CD4-positive, alpha-beta T cell treated with Interleukin-21 for 1 hour (primary cell): ENCODE data around the gene PLA2G4E.

Source experiments
- DNase-seq: peaks from one replicate; pipeline ENCODE4 v3.0.0-alpha.2; 2020

The PLA2G4E gene

DNA sequence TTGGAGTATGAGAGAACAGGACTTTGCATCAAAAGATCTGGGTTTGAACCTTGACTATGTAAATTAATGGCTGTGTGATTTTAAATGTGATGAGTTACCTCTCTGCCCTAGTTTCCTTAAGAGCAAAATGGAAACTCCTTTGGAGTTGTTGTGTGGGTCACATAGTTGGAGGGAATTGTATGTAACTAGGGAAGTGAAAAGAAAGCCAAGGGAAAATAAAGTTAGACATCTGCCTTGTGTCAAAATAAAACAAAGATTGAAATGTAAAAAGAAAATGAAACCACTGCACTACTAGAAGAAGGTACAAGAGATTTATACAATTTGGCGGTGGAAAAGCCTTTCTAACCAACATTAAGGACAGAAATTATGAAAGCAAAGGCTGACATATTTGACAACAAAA is 46.8 kb downstream of the PLA2G4E start:
- DNase-seq, result no peak

DNA sequence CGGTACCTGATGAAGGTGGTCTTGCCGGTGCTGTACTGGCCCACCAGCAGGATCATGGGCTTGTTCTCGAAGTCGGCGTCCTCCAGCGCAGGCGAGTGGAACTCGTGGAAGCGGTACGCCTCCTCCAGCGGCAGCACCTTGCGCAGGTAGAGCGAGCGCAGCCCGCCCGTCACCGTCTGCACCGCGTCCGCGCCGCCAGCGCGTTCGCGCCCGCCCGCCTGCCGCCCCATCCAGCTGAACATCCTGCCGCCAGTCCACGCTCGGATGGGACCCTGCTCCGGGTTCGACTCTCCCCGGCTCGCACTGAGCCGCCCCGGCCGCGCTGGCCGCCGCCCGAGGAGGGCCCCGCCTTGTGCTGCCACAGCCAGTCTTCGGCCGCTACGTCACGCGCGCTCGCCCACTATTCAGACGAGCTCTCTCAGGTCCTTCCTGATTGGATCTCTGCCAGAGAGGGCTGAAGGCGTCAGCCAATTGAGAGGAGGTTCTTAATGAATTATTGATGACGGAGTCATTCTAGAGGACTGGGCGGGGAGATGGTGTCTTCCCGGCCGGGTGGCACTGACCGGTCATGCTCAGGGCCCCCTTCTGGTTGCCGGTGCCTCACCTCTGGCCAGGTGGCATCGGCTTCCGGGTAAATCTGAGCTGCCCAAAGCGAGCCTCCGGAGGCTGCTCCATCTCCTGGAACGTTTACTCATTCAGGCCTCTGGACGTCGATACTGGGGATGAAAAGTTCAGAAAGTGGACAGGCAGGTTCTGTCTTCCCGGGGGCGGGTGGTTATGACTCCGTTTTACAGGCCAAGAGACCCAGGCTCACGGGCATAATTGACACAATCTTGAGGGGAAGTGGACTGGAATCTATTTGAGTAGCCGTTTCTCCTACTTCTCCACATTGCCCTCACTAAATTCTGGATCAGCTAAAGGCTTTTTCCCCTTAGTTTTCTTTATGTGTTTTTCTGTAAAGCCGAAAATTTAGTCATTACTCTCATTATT is 48.3 kb downstream of the PLA2G4E start, which contains the start of gene EHD4:
EHD4 (minus strand) TSS at position 305 of the 990 bp plus-strand sequence; CDS start at position 242, 63 bp downstream.
- DNase-seq, result peak; percentile 97

DNA sequence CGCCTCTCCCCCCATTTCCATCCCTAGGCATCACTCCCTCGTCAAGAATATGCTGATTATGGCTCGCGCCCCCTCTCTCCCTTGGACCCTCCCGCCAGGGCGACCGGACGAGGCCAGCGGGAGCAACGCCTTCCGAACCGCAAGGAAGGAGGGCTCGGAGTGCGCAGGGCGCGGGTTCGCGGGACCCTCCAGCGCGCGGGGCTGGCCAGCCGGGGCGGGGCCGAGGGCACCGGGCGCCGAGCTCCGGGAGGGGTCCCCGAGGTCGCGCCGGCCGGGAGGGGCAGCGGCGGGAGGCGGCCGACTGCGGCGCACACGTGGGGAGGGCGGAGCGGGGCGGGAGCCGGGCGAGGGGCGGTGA is 49.0 kb downstream of the PLA2G4E start:
- no peak for DNase-seq

DNA sequence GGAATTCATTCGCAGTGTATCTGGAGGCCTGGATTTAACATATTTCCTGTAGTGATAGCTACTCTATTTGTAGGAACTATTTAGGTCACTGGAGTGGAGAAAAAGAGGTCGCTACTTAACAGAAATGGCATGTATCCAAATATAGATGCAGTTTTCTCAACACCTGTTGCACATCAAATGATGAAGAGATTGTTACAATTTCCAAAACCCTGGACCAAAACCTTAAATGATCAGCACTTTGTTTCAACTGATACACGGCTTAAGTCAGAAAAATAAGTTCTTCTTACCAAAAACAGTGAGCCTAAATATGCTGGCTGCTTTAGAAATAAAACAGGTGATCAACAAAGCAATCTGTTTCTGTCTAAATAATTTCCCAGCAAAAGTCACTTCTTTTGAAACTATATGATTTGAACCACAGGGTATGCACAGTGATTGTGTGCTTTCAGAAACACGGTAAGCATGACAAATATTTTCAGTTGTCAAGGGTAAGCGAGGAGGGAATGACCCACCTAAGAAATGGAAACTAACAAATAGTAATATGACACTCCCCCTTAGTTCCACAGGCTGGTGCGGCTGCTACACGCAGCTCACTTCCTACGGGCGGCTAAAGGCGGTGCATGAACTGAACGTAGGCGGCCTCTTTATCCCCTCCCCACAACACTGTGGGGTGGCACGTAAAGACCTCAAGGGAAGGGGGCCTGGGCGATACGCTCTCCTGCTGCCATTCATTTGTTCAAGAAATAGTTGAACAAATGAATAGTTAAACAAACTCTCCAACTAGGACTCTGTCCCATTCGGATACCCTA is 49.5 kb downstream of the PLA2G4E start:
- peak; percentile 85 for DNase-seq

DNA sequence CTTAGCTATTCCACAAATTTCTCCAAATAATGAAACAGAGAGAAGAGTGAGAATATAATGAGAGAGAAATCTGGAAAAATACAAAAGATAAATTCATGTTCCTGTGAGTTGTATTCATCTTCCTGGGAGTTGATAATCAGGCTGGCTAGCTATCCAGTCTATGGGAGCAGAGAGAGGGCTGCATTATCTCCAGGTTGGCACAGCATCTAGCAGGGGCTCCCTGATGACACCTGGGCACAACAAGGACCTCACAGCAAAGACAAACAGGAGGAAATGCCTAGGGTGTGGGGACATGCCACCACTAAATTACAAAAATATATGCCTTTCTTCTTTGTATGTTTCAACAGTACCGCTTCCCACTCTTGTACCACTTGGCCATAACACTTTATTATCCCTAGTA is 50.4 kb downstream of the PLA2G4E start:
- peak; percentile 10 for DNase-seq

DNA sequence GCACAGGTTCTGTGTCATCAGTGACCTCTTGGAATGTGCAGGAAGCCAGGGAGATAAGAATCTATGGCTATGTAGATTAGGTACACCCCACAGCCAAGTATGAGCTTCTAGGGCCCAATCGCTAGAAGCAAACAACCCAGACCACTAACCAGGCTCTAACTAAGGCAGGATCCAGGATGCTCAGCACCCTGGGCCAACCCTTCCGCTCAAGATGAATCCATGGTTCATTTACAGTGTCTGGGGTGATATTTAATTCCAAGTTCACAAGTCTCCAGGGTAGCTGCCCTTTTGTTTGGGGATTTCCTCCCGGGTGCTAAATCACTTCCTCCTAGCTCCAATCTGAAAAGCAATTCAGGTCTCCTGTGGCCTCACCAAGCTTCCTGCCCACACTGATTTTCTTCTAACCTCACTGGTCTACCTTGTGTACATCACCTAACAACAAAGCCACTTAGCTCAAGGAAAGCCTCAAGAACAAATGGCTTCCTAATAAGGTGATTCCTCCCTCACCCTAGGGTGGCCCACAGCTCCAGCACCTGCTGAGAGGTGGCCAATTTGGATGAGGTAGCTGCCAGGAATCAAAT is 50.9 kb downstream of the PLA2G4E start:
- peak; percentile 83 for DNase-seq

DNA sequence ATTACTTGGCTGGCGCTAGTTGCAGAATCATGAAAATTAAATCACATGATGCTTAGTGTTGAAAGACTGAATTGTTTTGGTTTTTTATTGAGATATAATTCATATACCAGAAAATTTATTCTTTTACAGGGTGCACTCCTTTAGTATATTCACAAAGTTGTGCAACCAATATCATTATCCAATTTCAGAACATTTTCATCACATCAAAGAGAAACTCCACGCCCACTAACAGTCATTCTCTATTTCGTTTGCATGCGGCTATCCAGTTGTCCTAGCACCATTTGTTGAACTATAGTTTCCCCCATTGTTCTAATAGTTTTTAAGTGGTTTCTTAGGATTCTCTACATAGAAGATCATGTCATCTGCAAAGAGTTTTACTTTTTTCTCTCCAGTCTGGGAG is 52.1 kb downstream of the PLA2G4E start:
- DNase-seq, result no peak

DNA sequence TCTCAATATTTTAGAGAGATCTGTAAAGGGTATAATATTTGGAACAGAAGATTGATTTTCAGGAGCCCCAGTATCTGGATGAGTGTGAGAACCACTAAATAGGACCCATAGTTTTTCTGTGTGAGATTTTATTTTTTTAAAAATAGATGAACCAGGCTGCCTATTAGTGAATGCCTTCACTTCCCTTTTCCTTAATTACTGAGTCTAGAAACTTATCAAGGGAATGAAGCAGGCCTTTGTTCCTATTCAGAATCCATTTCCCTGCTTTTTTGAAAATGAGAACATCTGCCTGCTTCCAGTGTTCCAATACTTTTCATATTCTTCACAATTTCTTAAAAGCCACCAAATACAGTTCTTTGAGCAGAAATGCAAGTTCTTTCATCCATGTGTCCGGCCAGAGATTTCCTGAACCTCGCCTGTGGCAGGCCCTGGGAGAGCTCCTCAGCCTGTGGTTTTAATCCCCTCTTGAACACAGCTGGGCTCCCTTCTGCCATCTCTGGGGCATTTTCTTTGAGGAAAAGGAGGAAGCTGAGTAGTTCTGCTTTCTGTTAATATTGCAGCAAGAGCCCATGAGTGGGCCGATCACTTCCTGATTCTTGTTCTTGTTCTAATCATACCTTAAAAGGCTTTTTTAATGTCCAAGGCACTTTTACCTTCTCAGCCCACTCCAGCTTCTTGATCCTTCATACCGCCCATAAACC is 53.2 kb downstream of the PLA2G4E start:
- peak; percentile 20 for DNase-seq

DNA sequence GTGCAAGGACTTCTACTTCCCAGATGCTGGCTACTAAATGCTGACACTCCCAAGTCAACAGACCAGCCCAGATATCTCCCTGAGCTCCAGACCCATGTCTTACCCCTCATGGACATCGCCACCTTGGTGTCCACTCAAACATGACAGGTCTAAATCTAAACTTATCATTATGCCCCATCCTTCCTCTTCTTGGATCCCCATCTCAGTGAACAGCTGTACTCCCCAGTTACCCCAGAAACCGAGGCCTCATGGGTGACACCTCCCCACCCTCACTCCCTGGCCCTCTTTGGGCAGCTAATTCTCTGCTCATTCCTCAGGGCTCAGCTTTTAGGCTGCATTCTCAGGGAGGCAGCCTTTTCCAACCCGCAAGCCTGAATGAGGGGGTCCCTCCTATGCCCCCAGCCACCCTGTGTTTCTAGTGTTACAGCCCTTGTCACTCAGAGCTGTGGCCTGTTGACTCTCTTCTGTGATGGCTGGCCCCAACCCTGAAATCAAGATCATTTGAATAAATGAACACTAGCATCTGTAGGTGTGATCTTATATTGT is 53.8 kb downstream of the PLA2G4E start:
- no peak for DNase-seq

DNA sequence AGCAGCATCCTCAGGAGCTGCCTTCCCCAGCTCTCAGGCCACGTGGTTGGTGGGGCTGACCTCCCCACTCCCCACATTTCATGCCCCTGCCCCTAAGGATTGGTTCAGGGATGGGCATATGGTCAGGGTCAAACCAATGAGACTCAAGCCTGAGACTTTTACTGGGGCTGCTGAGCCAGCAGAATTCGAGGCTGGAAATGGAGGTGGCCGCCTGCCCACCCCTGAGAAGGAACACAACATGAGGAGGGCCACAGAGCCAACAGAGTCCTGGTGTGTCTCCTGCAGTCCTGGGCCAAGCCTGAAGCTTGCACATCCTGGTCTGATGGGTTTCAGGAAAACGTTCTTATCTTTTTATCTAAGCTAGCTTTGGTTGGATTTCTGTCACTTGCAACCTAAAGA is 54.4 kb downstream of the PLA2G4E start:
- DNase-seq, result no peak

DNA sequence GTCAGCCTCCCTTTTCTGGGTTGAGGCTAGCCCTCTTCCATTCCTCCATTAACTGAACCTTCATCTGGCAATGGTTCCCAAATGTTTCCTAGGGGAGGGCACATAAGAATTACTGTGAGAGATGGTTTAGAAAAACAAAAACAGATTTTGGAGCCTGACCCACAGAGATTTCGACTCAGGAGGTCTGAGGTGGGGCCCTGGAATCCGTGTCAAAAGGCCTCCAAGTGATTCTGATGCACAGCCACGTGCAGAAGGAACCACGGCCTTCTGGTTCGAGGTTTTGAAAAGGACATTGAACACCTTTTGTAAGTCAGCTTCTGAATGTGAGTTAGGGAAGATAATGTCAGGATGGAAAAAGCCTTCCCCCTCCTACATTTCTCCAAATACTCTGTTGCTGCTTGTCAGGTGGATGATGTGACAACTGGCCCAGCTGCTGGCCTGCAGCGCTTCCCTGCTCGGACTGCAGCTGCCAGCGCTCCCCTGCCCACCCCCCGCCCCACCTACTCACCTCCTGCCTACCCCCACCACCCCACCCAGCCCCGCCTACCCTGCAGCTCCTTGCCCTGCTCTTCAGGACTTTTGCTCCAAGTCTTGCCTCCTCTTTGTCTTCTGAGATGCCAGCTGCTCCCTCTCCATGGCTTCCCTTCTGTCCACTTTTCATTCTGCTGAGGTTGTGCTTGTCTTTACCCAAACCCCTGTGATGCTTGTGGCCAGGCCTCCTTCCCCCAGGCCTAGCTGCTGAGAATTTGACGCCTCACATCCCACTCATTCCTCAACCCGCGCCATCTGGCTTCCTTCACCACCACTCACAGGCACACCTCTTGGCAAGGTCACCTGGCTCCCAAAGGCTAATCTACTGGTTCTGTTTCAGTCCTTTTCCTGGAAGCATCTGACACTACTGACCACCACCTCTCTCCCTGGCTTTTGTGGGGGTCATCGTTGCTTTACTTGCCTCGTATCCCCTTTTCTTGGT is 55.1 kb downstream of the PLA2G4E start:
- DNase-seq, result no peak

DNA sequence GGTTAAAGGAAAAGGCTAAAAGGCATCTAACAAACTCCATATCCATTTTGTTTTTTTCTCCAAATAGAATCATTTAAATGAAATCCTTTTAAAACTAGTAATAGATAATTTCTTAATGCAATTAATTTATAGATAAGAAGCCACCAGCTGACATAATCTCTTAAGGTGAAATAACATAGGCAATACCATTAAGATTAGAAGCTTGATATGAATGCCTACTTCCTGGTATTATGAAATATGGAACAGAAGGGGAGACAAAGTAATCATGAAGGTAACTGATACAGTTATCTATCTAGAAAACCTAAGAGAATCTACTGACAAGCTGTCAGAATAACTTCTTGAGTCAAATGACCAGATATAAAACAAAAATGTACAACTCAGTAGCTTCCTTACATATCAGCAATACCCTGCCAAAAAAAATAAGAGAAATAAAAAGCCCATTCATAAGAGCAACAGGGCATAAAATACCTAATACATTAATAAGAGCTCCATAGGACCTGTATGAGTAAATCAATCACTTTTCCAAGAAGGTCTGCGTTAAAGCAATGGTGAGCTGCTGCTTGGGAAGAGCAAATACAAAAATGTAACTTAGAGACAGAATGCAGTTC is 59.1 kb downstream of the PLA2G4E start:
- no peak for DNase-seq

DNA sequence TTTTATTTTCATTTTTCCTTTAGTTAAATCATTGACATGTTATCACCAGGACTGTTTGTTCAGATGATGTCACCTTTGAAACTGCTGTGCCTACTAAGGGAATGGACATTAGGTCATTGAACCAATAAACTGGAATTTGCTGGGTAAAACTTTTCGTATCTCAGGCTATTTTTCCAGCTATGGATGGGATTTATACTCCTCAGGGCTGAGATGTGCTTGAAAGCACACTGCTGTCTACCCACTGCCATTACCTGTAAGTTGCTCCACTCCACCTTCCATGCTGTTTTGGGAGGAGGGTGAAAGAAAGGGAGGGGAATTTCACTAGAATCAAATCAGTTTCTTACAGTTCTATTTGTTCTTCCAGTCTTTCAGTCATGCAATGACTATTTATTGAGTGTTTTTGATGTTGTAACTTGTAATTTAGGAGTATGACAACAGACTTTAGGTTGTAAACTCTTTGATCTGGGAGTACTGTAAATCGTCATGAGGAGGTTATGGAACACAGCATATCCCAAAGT is 59.8 kb downstream of the PLA2G4E start:
- no peak for DNase-seq

DNA sequence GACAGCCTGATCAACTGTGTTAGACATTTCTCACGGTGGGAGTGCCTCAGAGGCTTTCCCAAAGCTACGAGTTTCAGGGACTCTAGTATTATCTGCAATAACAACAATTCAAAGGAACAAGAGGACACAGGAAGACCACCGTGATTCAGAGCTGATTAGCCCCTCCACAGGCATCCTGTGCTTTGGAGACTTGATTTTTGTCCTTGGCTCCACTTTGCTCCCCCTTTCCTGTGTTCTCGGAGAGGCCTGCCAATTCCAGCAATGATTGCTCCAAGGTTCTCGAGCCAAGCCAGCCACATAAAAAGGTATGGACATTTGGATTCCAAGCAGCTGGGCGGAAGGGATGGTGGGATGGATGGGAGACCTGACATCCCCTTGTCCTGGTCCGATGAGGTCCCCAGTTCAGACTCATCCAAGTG is 62.8 kb downstream of the PLA2G4E start:
- no peak for DNase-seq

DNA sequence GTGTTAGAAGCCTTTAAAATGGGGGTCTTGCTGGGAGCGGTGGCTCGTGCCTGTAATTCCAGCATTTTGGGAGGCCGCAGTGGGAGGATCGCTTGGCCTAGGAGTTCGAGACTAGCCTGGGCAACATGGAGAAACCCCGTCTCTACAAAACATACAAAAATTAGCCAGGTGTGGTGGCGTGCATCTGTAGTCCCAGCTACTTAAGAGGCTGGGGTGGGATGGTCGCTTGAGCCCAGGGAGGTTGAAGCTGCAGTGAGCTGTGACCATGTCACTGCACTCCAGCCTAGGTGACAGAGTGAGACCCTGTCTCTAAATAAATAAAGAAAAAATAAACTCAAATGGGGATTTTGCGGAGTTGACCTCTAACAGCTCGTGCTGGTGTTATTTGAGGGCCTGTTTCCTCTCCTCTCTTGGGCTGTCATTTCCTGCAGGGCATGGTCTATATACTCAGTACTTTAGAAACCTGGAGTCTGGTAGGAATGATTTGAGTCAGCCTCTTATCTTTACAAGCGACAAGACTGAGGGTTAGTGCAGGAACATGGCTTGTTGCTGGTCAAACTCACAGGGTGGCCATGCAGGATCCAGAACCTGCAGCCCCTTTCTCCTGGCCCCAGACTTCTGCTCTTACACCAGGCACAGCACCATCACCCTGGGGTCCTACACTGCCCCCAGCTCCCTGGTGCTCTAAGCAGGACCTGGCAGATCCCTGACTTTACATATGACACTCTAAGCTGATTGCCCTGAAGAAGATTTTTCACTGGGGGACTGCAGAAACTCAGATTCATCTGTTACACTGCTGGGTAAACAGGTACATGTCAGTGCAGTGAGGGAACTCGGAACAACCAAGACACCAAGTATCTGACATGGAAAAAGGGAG is 63.6 kb downstream of the PLA2G4E start:
- no peak for DNase-seq

DNA sequence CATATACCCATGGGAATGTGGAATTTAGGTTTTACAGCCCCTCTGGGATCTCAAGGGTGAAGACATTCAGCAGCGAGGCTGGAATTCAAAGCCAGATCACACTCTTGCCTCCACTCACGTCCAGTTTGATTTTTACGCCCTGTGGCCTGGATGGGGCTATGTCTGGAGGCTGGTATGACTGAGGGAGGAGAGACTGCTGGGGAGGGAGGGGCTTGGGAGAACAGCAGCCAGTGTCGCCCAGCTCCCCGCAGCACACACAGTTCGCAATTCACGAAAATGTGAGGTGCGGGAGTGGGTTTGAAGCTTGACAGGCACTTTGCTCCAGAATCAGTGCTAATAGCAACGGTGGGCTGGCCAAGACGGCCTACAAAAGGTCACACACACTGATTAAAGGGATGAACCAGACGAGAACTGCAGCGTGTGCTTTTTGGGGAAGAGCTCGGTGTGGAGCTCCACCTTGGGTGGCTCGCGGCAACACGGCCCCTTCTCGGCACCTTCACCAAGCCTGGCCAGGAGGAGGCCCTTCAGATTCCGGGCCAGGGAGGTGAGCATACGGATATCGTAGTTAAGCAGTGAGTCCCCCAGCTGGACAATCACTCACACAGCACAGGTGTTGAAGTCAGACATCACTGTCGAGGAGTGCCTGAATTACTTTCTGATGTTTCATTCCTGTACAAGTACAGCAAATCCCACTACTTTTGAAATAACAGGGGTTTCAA is 64.9 kb downstream of the PLA2G4E start:
- DNase-seq, result no peak

DNA sequence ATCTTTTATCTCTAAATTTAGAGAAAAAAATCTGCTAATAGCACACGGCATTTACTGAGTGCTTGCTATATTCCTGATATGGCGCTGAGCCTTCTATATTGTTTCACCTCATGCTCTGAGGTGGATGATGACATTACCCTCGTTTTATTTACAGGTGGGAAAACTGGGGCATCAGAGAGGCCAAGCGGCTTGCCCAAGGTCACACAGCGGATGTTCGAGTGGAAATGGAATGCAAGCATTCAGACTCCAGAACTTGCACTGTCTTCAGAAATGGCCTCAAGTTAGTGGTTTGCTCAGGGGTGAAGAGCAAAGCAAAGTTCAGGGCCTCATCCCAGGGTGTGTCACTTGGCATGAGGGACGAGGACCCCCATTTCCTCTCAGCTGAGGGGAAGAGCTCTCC is 65.7 kb downstream of the PLA2G4E start:
- DNase-seq, result no peak

DNA sequence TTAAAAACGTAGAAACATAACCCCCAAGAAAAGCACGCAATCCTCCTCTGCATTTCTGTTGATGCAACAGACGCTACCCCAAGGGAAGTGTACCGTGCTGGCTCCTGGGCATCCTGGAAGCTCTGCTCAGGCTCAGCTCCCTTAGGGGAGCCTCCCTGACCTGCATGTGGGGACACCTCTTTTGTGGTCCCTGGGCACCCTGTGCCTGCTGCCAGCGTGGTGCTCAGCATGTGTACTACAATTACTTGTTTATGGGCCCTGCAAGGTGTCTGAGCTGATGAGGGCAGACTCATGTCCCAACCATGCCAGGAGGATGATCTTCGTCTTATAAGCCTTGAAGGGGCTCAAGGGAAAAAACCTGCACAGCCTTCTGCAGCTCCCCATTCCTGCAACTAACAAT is 66.8 kb downstream of the PLA2G4E start:
- DNase-seq, result no peak
